H1 (cell line): ENCODE data around the gene KCNK4. TPM values are rescaled to one million over a fixed set of nuclear protein-coding genes. Genes with fewer than 3 reads are reported as not detected.

Source experiments
- BCL11A ChIP-seq, 2 experiments: IDR thresholded peaks; one replicate each; pipeline ENCODE4 v1.6.1; 2011; ENCODE audit warnings: low read depth in 2 of 2, low read length in 2 of 2, mild to moderate bottlenecking in 2 of 2
- polyA plus RNA-seq, 7 experiments: library from polyadenylated mRNA; depleted of rRNA in 3 of 7; stranded (reverse) in 5 of 7; unstranded in 2 of 7; fragments of >200 nt in 5 of 7; fragments of 200-250 nt in 2 of 7; gene quantifications; 1 replicate in 5 of 7; 2 replicates in 1 of 7; 4 replicates in 1 of 7; pipeline versions ENCODE4 v1.2.1 to v1.2.3, GENCODE V29; 2011 to 2013; ENCODE audit warnings: missing spikeins in 2 of 7, mixed read lengths in 2 of 7
- total RNA-seq: library from RNA; stranded (reverse); fragmentation: NEBNext Ultra II Directional; extraction: Animal tissue kit (Norgen Biotek cat#: 25700); gene quantifications from 2 replicates; pipeline ENCODE4 v1.2.1, GENCODE V29; 2021

Gene KCNK4
- total and polyA plus RNA-seq, 2 of the 8 experiments (the other 6 are each of a cell fraction or from before 2014, with no cell fraction given), result 0.19 TPM; not detected in 1

DNA sequence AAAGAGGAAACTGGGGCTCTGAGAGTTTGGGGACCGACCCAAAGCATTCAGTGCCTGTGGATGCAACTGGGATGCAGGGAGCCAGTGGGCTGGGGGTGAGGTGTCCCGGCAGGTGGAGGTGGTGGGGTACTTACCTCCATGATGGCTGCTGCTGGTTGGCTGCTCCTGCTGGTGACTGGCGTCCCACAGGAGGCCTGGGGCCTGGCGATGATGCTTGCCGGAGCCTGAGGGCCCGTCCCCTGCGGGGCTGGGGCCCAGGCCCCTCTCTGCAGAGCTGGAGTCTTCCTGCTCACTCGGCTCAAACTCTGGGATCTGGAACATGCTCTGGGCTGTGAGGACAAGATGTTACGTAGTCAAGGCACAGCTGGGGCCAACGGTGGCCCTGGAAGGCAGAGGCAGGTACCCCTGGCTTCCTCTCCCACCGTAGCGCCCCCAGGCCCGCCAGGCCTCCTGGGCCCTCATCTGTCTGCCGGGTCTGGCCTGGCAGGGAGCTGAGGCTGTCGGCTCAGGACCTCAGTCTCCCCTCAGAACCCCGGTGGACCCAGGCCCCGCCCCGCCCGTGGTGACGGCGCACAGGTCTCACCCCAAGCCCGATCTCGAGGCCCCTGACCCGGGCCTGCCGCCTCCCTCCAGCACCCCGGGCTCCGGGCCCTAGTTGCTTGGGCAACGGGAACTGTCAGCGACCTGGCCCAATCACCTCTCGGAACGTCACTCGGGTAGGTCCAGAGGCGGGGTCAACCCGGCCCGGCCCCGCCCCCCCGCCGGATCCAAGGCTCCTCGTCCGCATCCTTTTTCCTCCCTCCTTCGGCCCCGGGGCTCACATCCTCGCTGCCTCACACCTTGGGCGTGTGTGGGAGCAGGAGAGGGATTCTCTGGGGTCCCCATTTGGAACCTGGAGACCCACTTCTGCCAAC lies 6.8 kb upstream of the KCNK4 start, which contains the start of gene BAD (continued):
- TF ChIP-seq BCL11A (IDR thresholded peaks at IDR 0.05; ENCODE audit: low read depth in 2 of 2, low read length in 2 of 2), result no peak
